ENCODE measurements around the gene YBEY. TPM values are rescaled to one million over a fixed set of nuclear protein-coding genes. Genes with fewer than 3 reads are reported as not detected.
"Not testable (repeated sequence)": the region's sequence is repeated elsewhere in the genome, so short reads cannot be mapped to it uniquely, and the experiment has no call there.

Gene YBEY
- total and polyA plus RNA-seq, 2 of the 8 experiments (the other 6 are each of a cell fraction or from before 2014, with no cell fraction given) = 26.9 to 31.9 TPM

- TF ChIP-seq SIRT6 (IDR thresholded peaks at IDR 0.05; ENCODE audit: low read length) (no peak), MAFK (IDR thresholded peaks at IDR 0.05; ENCODE audit: low read depth, low read length) (no peak), YY1 (IDR thresholded peaks at IDR 0.05; ENCODE audit: low read depth, low read length) (no peak), NRF1 (IDR thresholded peaks at IDR 0.05; ENCODE audit: low read depth, low read length) (no peak), SP2 (IDR thresholded peaks at IDR 0.05; ENCODE audit: low read length) (no peak), RNF2 (IDR thresholded peaks at IDR 0.05; ENCODE audit: borderline replicate concordance, low read depth, low read length, missing control alignments, poor library complexity, severe bottlenecking) (no peak)
These were observed 22.3 kb downstream of the YBEY start (continued) for GRCh38 chr21:46308431-46308830.

DNA sequence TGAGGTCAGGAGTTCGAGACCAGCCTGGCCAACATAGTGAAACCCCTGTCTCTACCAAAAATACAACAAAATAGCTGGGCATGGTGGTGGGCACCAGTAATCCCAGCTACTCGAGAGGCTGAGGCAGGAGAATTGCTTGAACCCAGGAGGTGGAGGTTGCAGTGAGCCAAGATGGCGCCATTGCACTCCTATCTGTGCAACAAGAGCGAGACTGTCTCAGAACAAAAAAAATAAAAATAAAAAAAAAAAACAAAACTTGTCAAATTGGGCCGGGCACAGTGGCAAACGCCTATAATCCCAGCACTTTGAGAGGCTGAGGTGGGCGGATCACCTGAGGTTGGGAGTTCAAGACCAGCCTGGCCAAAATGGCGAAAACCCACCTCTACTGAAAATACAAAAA is 24.1 kb downstream of the YBEY start:
- not testable (repeated sequence) for H3K56ac ChIP-seq (replicated peaks; ENCODE audit: insufficient read length, low read depth, low read length); H3K4me1 ChIP-seq (replicated peaks in 1 of 4; ENCODE audit: control insufficient read depth in 3 of 4, insufficient read depth in 4 of 4, low read length in 3 of 4); H3K79me1 ChIP-seq (ENCODE audit: low read depth, low read length); H3K79me2 ChIP-seq (ENCODE audit: control insufficient read depth in 1 of 2, insufficient read depth in 2 of 2, low read length in 2 of 2); H2AFZ ChIP-seq (ENCODE audit: low read length); H3K9ac ChIP-seq (replicated peaks in 1 of 4; ENCODE audit: extremely low read depth in 1 of 4, low read depth in 3 of 4, low read length in 3 of 4); H3K4me3 ChIP-seq (ENCODE audit: extremely low read depth in 1 of 4, insufficient read depth in 2 of 4, low read depth in 3 of 4, low read length in 4 of 4); H3K4me2 ChIP-seq (ENCODE audit: insufficient read depth in 1 of 2, low read depth in 2 of 2, low read length in 2 of 2); H3K4ac ChIP-seq (replicated peaks; ENCODE audit: insufficient read length, low read depth, low read length); H2AK5ac ChIP-seq (ENCODE audit: low read depth, low read length); H3K23me2 ChIP-seq (ENCODE audit: low read depth, low read length); H2BK12ac ChIP-seq (ENCODE audit: low read depth, low read length); H3K27ac ChIP-seq (ENCODE audit: low read depth, low read length); H2BK120ac ChIP-seq (replicated peaks; ENCODE audit: low read depth, low read length); H3K23ac ChIP-seq (ENCODE audit: insufficient read length); H4K20me1 ChIP-seq (replicated peaks in 1 of 2; ENCODE audit: control insufficient read depth in 1 of 2, insufficient read depth in 2 of 2, low read length in 2 of 2); FAIRE-seq; H4K91ac ChIP-seq (replicated peaks; ENCODE audit: insufficient read length, low read length); H3K18ac ChIP-seq (ENCODE audit: extremely low read depth, low read length); DNase-seq (ENCODE audit: low read depth in 1 of 2, low spot score in 2 of 2); H2BK15ac ChIP-seq (ENCODE audit: low read length); H4K5ac ChIP-seq (ENCODE audit: insufficient read length, low read depth, low read length); H3K27me3 ChIP-seq (replicated peaks in 1 of 4; ENCODE audit: control insufficient read depth in 3 of 4, extremely low read depth in 1 of 4, insufficient read depth in 3 of 4, low read length in 3 of 4); H2BK20ac ChIP-seq (ENCODE audit: low read length); H4K8ac ChIP-seq (ENCODE audit: extremely low read depth, insufficient read depth, low read length); H2BK5ac ChIP-seq (ENCODE audit: low read depth, low read length); H3K14ac ChIP-seq (ENCODE audit: insufficient read length); H3K9me3 ChIP-seq (ENCODE audit: insufficient read depth in 2 of 2, low read depth in 1 of 2, low read length in 1 of 2)
- H3K36me3 ChIP-seq (ENCODE audit: control insufficient read depth in 2 of 4, insufficient read depth in 4 of 4, low read length in 3 of 4) = peaks cover 0 to 30% (median 16%) of the 10 kb centered on the region in 4 experiments; a peak in 5 of 8 replicates
- CTCF ChIA-PET (ENCODE audit: partially characterized antibody) = interaction anchor here (0.9 to 1.5 kb wide), 5 partner anchors 8 to 61 kb away, joined by 3 to 4 read pairs (median 3); a partner anchor contains a TSS
- WGBS, 2 experiments (ENCODE audit: extremely low coverage in 1 of 2, insufficient coverage in 1 of 2, insufficient read length in 1 of 2, insufficient replicate concordance in 2 of 2, low coverage in 1 of 2, low lambda C conversion rate in 2 of 2, missing lambda C conversion rate in 1 of 2) = 85% methylated on average over 8 of the region's 8 CpGs; no CpG with 5 or more reads in 1 of the 2 experiments
- POLR2A ChIA-PET (ENCODE audit: partially characterized antibody) = interaction anchor here (0.8 to 3.3 kb wide), 6 partner anchors 9 to 14 kb away, joined by 3 to 14 read pairs (median 5); no protein-coding TSS in a partner anchor

All from H1 (cell line).